ENCODE data around the gene HARS1. TPM values are rescaled to one million over a fixed set of nuclear protein-coding genes. Genes with fewer than 3 reads are reported as not detected.
"Not testable (repeated sequence)": the region's sequence is repeated elsewhere in the genome, so short reads cannot be mapped to it uniquely, and the experiment has no call there.

The HARS1 gene
- total RNA-seq, 3 donors from 2014 or later = 44.5 to 58.3 (median 56.4) TPM

- H3K4me3 ChIP-seq = peak overlapping the region; percentile 23
- no peaks in the 10 kb centered on the region for H3K9me3 ChIP-seq
- DNase-seq = peak; percentile 88 to 92 (median 88)
- no peaks in the 10 kb centered on the region for H3K36me3 ChIP-seq (ENCODE audit: low read depth)
- peak; percentile 92 for ATAC-seq
- intact Hi-C loops (cut with DNase I, micrococcal nuclease) = loop anchor here in 1 of 2 donors (10.0 kb wide), 1 partner anchor 346 kb away; the partner anchor contains the start of gene SLC4A9
- no peaks in the 10 kb centered on the region for H3K4me1 ChIP-seq (ENCODE audit: low read depth)
- peak; percentile 2 for TF ChIP-seq CTCF (IDR thresholded peaks at IDR 0.05)
Measured at GRCh38 chr5:140710899-140711552, 19.9 kb upstream of the HARS1 start.

- intact Hi-C loops (cut with DNase I, micrococcal nuclease); ATAC-seq; H3K4me1 ChIP-seq (ENCODE audit: low read depth); H3K9me3 ChIP-seq; H3K4me3 ChIP-seq; DNase-seq: not testable (repeated sequence)
- H3K36me3 ChIP-seq (ENCODE audit: low read depth) = peaks cover 11% of the 10 kb centered on the region
Measured at GRCh38 chr5:140708787-140709186, 17.6 kb upstream of the HARS1 start.

GRCh38 chr5:140707812-140708211, 16.6 kb upstream of the HARS1 start:
- Histone ChIP-seq H3K4me1 (ENCODE audit: low read depth) (no peaks in the 10 kb centered on the region), H3K4me3 (no peak overlapping the region), H3K36me3 (ENCODE audit: low read depth) (peaks cover 11% of the 10 kb centered on the region), H3K9me3 (no peaks in the 10 kb centered on the region)
- intact Hi-C loops (cut with DNase I, micrococcal nuclease) = no loop called here
- TF ChIP-seq CTCF (IDR thresholded peaks at IDR 0.05) = no peak
- DNase-seq (no peak), ATAC-seq (no peak)

- intact Hi-C loops (cut with DNase I, micrococcal nuclease) = no loop called here
- TF ChIP-seq CTCF (IDR thresholded peaks at IDR 0.05) = no peak
- ATAC-seq (peak; percentile 100), DNase-seq (peak; percentile 95 to 98 (median 96))
- Histone ChIP-seq H3K4me1 (ENCODE audit: low read depth) (peaks cover 9% of the 10 kb centered on the region), H3K4me3 (peak within 1 kb of the TSS; percentile 52), H3K36me3 (ENCODE audit: low read depth) (peaks cover 35% of the 10 kb centered on the region), H3K9me3 (no peaks in the 10 kb centered on the region)
Measured at GRCh38 chr5:140700177-140701144, 9.3 kb upstream of the HARS1 start, which contains the start of gene ZMAT2. Gene ZMAT2 (plus strand): TSS chr5:140700447. CDS start chr5:140700461, 14 bp downstream.

GRCh38 chr5:140696891-140697492, 5.8 kb upstream of the HARS1 start:
- intact Hi-C loops (cut with DNase I, micrococcal nuclease) = no loop called here
- H3K4me1 ChIP-seq (ENCODE audit: low read depth) = peaks cover 20% of the 10 kb centered on the region
- no peak overlapping the region for H3K4me3 ChIP-seq
- no peak for TF ChIP-seq CTCF (IDR thresholded peaks at IDR 0.05)
- H3K9me3 ChIP-seq = no peaks in the 10 kb centered on the region
- peaks cover 26% of the 10 kb centered on the region for H3K36me3 ChIP-seq (ENCODE audit: low read depth)
- ATAC-seq (no peak), DNase-seq (no peak)
